ENCODE data around the gene NFATC1. TPM values are rescaled to one million over a fixed set of nuclear protein-coding genes. Genes with fewer than 3 reads are reported as not detected.
A peak's percentile ranks its signal among the peaks of the same experiment; 100 is the strongest.

Gene NFATC1
- total and polyA plus RNA-seq, 4 donors: 4.6 to 8.0 (median 6.8) TPM

DNA sequence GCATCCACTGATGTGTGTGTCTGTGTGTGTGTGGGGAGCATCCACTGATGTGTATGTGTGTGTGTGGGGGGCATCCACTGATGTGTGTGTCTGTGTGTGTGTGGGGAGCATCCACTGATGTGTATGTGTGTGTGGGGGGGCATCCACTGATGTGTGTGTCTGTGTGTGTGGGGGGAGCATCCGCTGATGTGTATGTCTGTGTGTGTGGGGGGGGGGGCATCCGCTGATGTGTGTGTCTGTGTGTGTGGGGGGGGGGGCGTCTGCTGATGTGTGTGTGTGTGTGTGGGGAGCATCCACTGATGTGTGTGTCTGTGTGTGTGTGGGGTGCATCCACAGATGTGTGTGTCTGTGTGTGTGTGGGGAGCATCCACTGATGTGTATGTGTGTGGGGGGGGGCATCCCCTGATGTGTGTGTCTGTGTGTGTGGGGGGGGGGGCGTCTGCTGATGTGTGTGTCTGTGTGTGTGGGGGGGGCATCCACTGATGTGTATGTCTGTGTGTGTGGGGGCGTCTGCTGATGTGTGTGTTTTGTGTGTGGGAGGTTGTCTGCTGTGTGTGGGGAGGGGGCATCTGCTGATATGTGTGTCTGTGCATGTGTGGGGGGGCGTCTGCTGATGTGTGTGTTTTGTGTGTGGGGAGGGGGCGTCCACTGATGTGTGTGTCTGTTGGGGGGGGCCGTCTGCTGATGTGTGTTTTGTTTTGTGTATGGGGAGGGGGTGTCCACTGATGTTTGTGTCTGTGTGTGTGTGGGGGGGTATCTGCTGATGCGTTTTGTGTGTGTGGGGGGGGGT is 125.9 kb downstream of the NFATC1 start:
- H3K36me3 ChIP-seq (ENCODE audit: control insufficient read depth, insufficient read depth, low read length): peaks cover 11% of the 10 kb centered on the region
- WGBS (ENCODE audit: insufficient coverage): 94% methylated on average over 2 of the region's 9 CpGs
- H3K4me3 ChIP-seq (ENCODE audit: low read depth, low read length): no peak overlapping the region
- no peaks in the 10 kb centered on the region for H3K9me3 ChIP-seq (ENCODE audit: control insufficient read depth, insufficient read depth, low read length)
- no peak for DNase-seq (ENCODE audit: low read depth in 4 of 6, low spot score in 6 of 6)
- H3K27me3 ChIP-seq (ENCODE audit: control insufficient read depth, insufficient read depth, low read length): no peaks in the 10 kb centered on the region
- peaks cover 25% of the 10 kb centered on the region for H3K4me1 ChIP-seq (ENCODE audit: control insufficient read depth, insufficient read depth, low read length)
- H3K27ac ChIP-seq (ENCODE audit: low read depth, low read length): no peak overlapping the region

DNA sequence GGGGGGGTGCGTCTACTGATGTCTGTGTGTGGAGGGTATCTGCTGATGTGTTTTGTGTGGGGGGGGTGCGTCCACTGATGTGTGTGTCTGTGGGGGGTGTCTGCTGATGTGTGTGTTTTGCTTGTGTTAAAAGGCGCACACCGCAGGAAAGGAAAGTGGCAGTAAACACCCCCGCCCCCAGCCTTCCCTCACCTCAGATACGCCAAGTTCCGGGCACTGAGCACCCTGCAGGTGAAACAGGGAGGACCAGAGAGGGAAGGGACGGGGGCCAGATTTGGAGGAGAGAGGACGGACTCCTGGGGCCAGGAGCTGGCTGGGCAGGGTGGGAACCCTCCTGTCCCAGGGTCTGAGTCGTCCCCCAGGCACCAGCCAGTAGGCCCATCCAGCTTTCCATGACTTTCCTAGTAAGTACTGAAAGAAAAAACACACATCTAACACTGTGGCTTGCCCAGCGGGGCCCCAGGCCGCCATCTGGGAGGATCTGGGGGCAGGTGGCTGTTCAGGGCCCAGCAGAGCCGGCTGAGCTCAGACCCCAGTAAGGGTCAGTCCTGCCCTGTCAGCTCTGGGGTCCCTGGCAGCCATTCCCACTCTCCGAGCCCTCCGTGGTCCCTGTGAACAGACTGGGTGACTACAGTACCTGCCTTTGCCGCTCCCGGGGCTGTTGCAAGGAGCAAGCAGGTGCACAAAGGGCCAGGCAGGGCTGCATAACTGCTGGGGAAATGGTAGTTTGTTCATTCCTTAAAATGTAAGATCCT is 126.9 kb downstream of the NFATC1 start:
- H3K36me3 ChIP-seq (ENCODE audit: control insufficient read depth, insufficient read depth, low read length): peaks cover 16% of the 10 kb centered on the region

DNA sequence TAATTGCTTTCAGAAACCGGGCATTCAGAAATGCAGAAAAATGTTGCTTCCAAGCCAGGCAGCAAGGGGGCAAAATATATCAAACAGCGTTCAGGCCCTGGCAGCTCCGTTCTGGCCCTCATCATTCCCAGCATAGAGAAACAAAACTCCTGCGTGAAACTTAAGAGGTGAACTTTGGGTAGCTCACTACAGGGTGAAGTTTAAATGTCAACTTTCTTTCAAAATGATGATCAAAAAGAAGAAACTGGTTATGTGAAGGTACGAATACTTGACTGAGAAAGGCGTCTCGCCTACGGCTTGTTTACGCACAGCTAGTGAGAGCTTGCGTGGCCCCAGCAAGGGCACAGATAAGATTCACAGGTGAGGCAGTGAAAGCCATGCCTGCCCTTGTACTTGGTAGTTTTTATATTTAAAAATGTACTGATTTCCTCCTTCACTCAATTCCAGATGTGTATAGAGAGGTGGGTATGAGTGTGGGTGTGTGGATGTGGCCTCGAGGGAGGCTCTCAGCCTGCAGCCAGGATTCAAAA is 127.5 kb downstream of the NFATC1 start:
- H3K27ac ChIP-seq (ENCODE audit: low read depth, low read length): no peak overlapping the region
- 91% methylated on average over 7 of the region's 11 CpGs for WGBS (ENCODE audit: insufficient coverage)
- H3K27me3 ChIP-seq (ENCODE audit: control insufficient read depth, insufficient read depth, low read length): no peaks in the 10 kb centered on the region
- H3K4me1 ChIP-seq (ENCODE audit: control insufficient read depth, insufficient read depth, low read length): peaks cover 28% of the 10 kb centered on the region
- no peak overlapping the region for H3K4me3 ChIP-seq (ENCODE audit: low read depth, low read length)
- peaks cover 18% of the 10 kb centered on the region for H3K36me3 ChIP-seq (ENCODE audit: control insufficient read depth, insufficient read depth, low read length)
- no peak for DNase-seq (ENCODE audit: low read depth in 4 of 6, low spot score in 6 of 6)
- no peaks in the 10 kb centered on the region for H3K9me3 ChIP-seq (ENCODE audit: control insufficient read depth, insufficient read depth, low read length)

More for the DNA sequence above, 126.9 kb downstream of the NFATC1 start:
- no peak for DNase-seq (ENCODE audit: low read depth in 4 of 6, low spot score in 6 of 6)
- Histone ChIP-seq H3K9me3 (ENCODE audit: control insufficient read depth, insufficient read depth, low read length) (no peaks in the 10 kb centered on the region), H3K27me3 (ENCODE audit: control insufficient read depth, insufficient read depth, low read length) (no peaks in the 10 kb centered on the region), H3K4me3 (ENCODE audit: low read depth, low read length) (no peak overlapping the region), H3K27ac (ENCODE audit: low read depth, low read length) (no peak overlapping the region), H3K4me1 (ENCODE audit: control insufficient read depth, insufficient read depth, low read length) (peaks cover 28% of the 10 kb centered on the region)
- 87% methylated on average over 11 of the region's 17 CpGs for WGBS (ENCODE audit: insufficient coverage)

DNA sequence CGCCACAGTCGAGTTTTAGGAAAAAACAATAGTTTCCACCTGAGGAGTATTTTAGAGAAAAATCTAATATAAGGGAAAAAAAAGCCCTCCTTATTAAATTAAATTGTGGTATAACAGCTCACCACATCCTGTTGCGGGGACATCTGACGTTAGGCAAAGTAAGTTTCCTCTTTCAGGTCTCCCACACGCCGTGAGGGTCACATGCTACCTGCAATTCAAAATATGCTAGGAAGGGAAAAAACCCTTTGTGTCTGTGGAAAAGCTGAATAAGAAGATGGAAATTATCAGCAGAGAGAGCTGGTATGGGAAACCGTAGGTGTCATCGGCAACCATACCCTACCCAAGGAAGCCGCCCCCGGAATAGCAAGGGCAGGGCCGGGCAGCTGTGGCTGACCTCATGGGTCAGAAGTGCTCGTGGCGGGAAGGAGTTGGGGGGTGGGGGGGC is 128.0 kb downstream of the NFATC1 start:
- Histone ChIP-seq H3K4me1 (ENCODE audit: control insufficient read depth, insufficient read depth, low read length) (peaks cover 29% of the 10 kb centered on the region), H3K9me3 (ENCODE audit: control insufficient read depth, insufficient read depth, low read length) (no peaks in the 10 kb centered on the region), H3K36me3 (ENCODE audit: control insufficient read depth, insufficient read depth, low read length) (peaks cover 20% of the 10 kb centered on the region), H3K27ac (ENCODE audit: low read depth, low read length) (no peak overlapping the region), H3K27me3 (ENCODE audit: control insufficient read depth, insufficient read depth, low read length) (no peaks in the 10 kb centered on the region), H3K4me3 (ENCODE audit: low read depth, low read length) (no peak overlapping the region)
- no peak for DNase-seq (ENCODE audit: low read depth in 4 of 6, low spot score in 6 of 6)
- WGBS (ENCODE audit: insufficient coverage): 90% methylated on average over 6 of the region's 13 CpGs

DNA sequence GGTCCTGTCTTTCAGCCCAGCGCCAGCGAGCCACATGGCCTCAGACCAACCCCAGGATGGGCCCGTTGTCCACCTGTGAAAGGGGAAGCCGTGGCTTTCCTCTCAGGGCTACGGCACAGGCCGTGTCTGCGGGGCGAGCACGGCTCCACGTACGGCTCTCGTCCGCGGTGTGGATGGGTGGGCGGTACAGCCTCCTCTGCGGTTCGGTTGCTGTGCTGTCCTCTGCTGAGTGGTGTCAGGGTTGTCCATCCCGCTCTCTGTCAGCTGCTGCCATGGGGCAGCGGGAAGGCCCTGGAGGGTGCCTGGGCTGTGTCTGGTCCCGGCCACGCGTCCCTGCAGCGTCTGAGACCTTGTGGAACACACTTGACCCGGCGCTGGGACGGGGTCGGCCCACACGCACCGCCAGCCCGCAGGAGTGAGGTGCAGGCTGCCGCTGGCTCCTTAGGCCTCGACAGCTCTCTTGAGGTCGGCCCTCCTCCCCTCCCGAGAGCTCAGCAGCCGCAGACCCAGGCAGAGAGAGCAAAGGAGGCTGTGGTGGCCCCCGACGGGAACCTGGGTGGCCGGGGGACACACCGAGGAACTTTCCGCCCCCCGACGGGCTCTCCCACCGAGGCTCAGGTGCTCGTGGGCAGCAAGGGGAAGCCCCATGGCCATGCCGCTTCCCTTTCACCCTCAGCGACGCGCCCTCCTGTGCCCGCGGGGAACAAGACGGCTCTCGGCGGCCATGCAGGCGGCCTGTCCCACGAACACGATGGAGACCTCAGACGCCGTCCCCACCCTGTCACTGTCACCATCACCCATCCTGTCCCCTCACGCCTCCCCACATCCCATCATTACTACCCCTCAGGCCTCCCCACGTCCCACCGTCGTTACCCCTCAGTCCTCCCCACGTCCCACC is 128.7 kb downstream of the NFATC1 start:
- H3K27me3 ChIP-seq (ENCODE audit: control insufficient read depth, insufficient read depth, low read length): no peaks in the 10 kb centered on the region
- H3K4me3 ChIP-seq (ENCODE audit: low read depth, low read length): no peak overlapping the region
- no peak for DNase-seq (ENCODE audit: low read depth in 4 of 6, low spot score in 6 of 6)
- H3K36me3 ChIP-seq (ENCODE audit: control insufficient read depth, insufficient read depth, low read length): peaks cover 22% of the 10 kb centered on the region
- 92% methylated on average over 56 of the region's 63 CpGs for WGBS (ENCODE audit: insufficient coverage)
- H3K27ac ChIP-seq (ENCODE audit: low read depth, low read length): no peak overlapping the region
- H3K9me3 ChIP-seq (ENCODE audit: control insufficient read depth, insufficient read depth, low read length): no peaks in the 10 kb centered on the region
- peaks cover 33% of the 10 kb centered on the region for H3K4me1 ChIP-seq (ENCODE audit: control insufficient read depth, insufficient read depth, low read length)

DNA sequence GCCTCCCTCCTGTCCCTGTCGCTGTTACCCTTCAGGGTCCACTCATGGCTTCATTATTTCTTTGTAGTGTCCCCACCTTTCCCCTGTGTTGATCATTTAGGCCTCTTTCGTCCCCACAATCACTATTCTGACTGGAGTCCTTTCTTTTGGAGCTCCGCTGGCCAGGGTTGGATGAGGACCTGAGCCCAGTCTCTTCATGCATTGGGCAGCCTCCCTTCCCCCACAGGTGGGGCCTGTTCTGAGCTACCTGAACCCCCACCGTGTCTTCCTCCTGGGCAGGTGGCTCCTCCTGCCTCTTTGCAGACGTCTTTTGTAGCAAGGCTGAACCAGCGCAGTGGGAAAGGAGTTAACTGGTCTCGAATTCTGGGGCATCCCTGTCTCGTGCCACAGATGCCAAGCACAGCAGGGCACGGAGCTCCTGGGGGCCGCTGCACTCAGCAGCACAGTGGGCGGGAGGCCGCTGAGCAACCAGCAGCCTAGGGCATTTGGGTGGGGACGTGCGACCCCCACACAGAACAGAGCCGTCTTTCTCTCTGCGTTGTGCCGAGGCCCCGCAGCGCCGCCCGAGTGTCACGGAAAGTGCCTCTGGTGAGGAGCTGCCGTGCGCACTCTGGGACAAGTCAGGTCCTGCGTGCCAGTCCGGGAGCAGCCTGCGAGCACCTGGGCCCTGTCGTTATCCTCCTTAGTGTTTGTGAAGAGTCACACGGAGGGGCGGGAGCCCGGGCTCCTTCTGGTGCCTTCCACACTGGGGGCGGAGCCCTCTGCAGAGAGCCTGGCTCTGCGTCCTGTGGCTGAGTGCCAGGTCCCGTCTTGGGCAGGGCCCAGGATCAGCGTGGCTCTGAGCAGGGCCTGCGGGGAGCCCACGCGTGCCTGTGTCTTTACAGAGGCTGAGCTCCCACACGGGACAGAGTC is 130.1 kb downstream of the NFATC1 start:
- peaks cover 26% of the 10 kb centered on the region for H3K36me3 ChIP-seq (ENCODE audit: control insufficient read depth, insufficient read depth, low read length)
- H3K4me3 ChIP-seq (ENCODE audit: low read depth, low read length): no peak overlapping the region
- no peaks in the 10 kb centered on the region for H3K27me3 ChIP-seq (ENCODE audit: control insufficient read depth, insufficient read depth, low read length)
- H3K9me3 ChIP-seq (ENCODE audit: control insufficient read depth, insufficient read depth, low read length): no peaks in the 10 kb centered on the region
- H3K4me1 ChIP-seq (ENCODE audit: control insufficient read depth, insufficient read depth, low read length): peaks cover 25% of the 10 kb centered on the region
- peak overlapping the region; percentile 40 for H3K27ac ChIP-seq (ENCODE audit: low read depth, low read length)
- 31% methylated on average over 38 of the region's 39 CpGs for WGBS (ENCODE audit: insufficient coverage)
- DNase-seq (ENCODE audit: low read depth in 4 of 6, low spot score in 6 of 6): peak in 2 of 6 donors; percentile 61 to 77

DNA sequence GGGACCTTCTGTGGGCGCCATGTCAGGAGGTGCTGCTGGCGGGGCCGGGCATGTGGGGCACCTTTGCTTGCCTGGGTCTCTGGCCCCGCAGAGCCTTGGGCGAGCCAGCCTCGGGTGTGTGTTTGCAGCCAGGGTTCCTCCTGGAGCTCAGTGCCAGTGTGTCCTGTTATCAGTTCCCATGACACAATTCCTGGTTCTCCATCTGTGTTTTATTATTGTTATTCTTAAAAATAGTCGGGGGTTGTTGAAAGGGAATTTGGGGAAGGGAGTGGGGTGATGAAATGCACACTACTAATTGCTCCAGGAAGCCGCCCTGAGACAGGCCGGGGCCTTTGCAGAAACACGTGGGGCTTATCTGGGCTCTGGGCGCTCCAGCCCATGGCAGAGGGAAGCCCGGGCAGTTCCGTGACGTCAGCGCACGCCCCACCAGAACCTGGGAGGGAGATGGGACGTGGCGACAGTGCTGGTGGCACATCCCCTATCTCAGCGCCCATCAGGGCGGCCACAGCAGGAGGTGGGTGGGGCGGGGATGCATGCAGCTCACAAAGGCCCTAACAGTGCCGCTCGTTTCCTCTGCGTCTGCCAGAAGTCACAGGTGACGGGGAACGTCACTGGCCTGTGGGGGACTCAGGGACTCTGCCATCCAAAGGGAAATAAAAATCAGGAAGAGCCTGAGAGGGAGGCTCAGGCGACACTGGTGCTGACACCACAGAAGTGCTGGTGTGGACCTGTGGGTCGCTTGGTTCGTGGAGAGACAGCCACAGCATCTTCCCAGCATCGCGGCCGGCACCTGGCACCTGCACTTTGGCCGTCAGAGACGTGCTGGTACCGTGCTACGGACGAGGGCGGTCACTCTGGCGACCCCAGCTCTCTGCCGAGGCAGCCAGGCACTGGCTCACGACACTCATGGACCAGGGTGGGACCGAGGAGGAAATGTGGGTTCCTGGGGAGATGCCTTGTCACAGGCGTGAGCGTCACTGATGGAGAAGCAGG is 131.0 kb downstream of the NFATC1 start:
- H3K27ac ChIP-seq (ENCODE audit: low read depth, low read length): no peak overlapping the region
- H3K27me3 ChIP-seq (ENCODE audit: control insufficient read depth, insufficient read depth, low read length): peaks cover 3% of the 10 kb centered on the region
- no peak for DNase-seq (ENCODE audit: low read depth in 4 of 6, low spot score in 6 of 6)
- peaks cover 31% of the 10 kb centered on the region for H3K4me1 ChIP-seq (ENCODE audit: control insufficient read depth, insufficient read depth, low read length)
- H3K9me3 ChIP-seq (ENCODE audit: control insufficient read depth, insufficient read depth, low read length): no peaks in the 10 kb centered on the region
- no peak overlapping the region for H3K4me3 ChIP-seq (ENCODE audit: low read depth, low read length)
- peaks cover 26% of the 10 kb centered on the region for H3K36me3 ChIP-seq (ENCODE audit: control insufficient read depth, insufficient read depth, low read length)
- WGBS (ENCODE audit: insufficient coverage): 89% methylated on average over 40 of the region's 44 CpGs

Measured in spinal cord (tissue), 10 donors.